22Rv1 (cell line): ENCODE measurements around the gene LMF2.

Source experiments
- CTCF ChIP-seq: fragments of 450-650 bp; IDR thresholded peaks from 2 replicates; pipeline ENCODE4 v1.5.1; 2017; ENCODE audit warnings: mild to moderate bottlenecking
- ZFX ChIP-seq: fragments of 450-650 bp; IDR thresholded peaks from 2 replicates; pipeline ENCODE4 v1.6.1; 2017; ENCODE audit warnings: antibody characterized with exemption, borderline replicate concordance

DNA sequence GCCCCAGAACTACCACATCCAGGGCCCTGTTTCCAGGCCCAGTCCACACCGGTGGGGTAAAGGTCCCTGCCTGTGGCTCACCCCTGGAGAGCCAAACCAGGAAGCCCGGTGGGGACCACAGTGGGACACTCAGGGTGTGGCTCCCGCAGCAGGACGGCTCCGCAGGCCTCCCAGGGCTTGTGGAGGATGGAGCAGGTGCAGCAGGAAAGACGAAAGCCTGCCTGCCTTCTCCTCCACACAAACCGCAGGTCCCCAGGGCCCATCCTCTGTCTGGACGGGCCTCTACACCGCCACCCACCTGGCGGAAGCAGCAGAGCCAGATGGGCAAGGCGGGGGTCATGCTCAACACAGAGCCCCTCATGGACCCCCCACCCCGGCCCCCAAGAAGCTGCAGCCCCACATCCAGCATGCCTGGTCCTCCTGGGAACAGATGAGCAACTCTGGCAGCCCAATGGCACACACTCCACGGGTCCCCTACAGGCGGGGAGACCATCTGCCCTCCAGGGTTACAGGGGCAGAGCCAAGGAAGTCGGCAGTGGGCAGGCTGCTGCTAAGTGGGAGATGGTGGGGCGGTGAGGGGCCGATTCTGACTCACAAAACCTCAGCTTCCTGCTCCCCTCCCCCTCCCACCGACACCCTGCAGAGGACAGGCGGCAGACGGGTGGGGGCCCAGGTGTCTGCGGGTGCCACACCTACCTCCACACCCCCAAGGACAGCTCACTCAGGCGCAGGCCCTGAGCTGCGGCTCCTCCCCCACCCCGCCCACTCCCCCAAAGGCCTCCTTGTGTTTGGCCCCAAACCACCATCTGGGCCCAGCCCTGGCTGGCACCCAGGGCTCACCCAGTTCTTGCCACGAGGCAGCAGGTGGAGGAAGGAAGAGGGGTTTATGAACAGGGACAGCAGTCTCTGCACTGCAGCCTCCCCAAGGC, 37.9 kb downstream of the LMF2 start:
- TF ChIP-seq CTCF (no peak), ZFX (no peak)
